Measurements from ENCODE around the gene TOMM22. TPM values are rescaled to one million over a fixed set of nuclear protein-coding genes. Genes with fewer than 3 reads are reported as not detected.

The TOMM22 gene
- total and polyA plus RNA-seq, 4 donors: 25.6 to 57.7 (median 29.2) TPM

GRCh38 chr22:38699143-38699542 lies 17.4 kb downstream of the TOMM22 start:
- H3K4me1 ChIP-seq (ENCODE audit: control insufficient read depth in 5 of 5, insufficient read depth in 5 of 5, low read length in 5 of 5): peaks cover 12 to 45% (median 23%) of the 10 kb centered on the region in 5 donors
- peak overlapping the region; percentile 91 to 92 for H3K9ac ChIP-seq (ENCODE audit: insufficient read depth in 1 of 2, low read length in 2 of 2)
- no peak for DNase-seq
- peaks cover 0 to 5% (median 2%) of the 10 kb centered on the region in 4 donors for H3K36me3 ChIP-seq (ENCODE audit: control insufficient read depth in 4 of 4, insufficient read depth in 4 of 4, low read length in 4 of 4)
- peak overlapping the region; percentile 51 for H3K4me3 ChIP-seq
- ATAC-seq (ENCODE audit: insufficient read depth, low FRiP score): no peak
- peak overlapping the region; percentile 62 to 97 for H3K27ac ChIP-seq (ENCODE audit: low read depth in 1 of 2, low read length in 1 of 2)
- 49 to 75% methylated on average over 5 of the region's 5 CpGs for WGBS, 2 donors
- no peaks in the 10 kb centered on the region for H3K9me3 ChIP-seq (ENCODE audit: control insufficient read depth in 4 of 4, insufficient read depth in 3 of 4, low read length in 3 of 4)
- H3K27me3 ChIP-seq (ENCODE audit: control insufficient read depth in 3 of 3, insufficient read depth in 3 of 3, low read length in 2 of 3): no peaks in the 10 kb centered on the region
- TF ChIP-seq CTCF (IDR thresholded peaks at IDR 0.05; ENCODE audit: control extremely low read depth, extremely low read depth): no peak

- ATAC-seq (ENCODE audit: insufficient read depth, low FRiP score): no peak
- peaks cover 0 to 5% (median 2%) of the 10 kb centered on the region in 4 donors for H3K36me3 ChIP-seq (ENCODE audit: control insufficient read depth in 4 of 4, insufficient read depth in 4 of 4, low read length in 4 of 4)
- no peak for TF ChIP-seq CTCF (IDR thresholded peaks at IDR 0.05; ENCODE audit: control extremely low read depth, extremely low read depth)
- peaks cover 12 to 49% (median 23%) of the 10 kb centered on the region in 5 donors for H3K4me1 ChIP-seq (ENCODE audit: control insufficient read depth in 5 of 5, insufficient read depth in 5 of 5, low read length in 5 of 5)
- H3K27me3 ChIP-seq (ENCODE audit: control insufficient read depth in 3 of 3, insufficient read depth in 3 of 3, low read length in 2 of 3): no peaks in the 10 kb centered on the region
- peak overlapping the region; percentile 51 for H3K4me3 ChIP-seq
- DNase-seq: peak in 2 of 3 donors; percentile 36 to 44
- no peaks in the 10 kb centered on the region for H3K9me3 ChIP-seq (ENCODE audit: control insufficient read depth in 4 of 4, insufficient read depth in 3 of 4, low read length in 3 of 4)
- H3K27ac ChIP-seq (ENCODE audit: low read depth in 1 of 2, low read length in 1 of 2): peak overlapping the region; percentile 68 to 97
- WGBS, 2 donors: 25 to 37% methylated on average over 6 of the region's 6 CpGs
- peak overlapping the region; percentile 91 to 92 for H3K9ac ChIP-seq (ENCODE audit: insufficient read depth in 1 of 2, low read length in 2 of 2)
Measured at GRCh38 chr22:38699784-38700183, 18.0 kb downstream of the TOMM22 start.

- H3K27ac ChIP-seq (ENCODE audit: low read depth in 1 of 2, low read length in 1 of 2): peak overlapping the region; percentile 97 to 98
- peak overlapping the region; percentile 79 for H3K4me3 ChIP-seq
- 0 to 1% methylated on average over 40 to 57 of the region's 57 CpGs for WGBS, 2 donors
- ATAC-seq (ENCODE audit: insufficient read depth, low FRiP score) (peak; percentile 38), DNase-seq (peak in 1 of 3 donors; percentile 76)
- peaks cover 12 to 53% (median 23%) of the 10 kb centered on the region in 5 donors for H3K4me1 ChIP-seq (ENCODE audit: control insufficient read depth in 5 of 5, insufficient read depth in 5 of 5, low read length in 5 of 5)
- H3K9ac ChIP-seq (ENCODE audit: insufficient read depth in 1 of 2, low read length in 2 of 2): peak overlapping the region; percentile 91 to 92
- H3K36me3 ChIP-seq (ENCODE audit: control insufficient read depth in 4 of 4, insufficient read depth in 4 of 4, low read length in 4 of 4): peaks cover 0 to 5% (median 0%) of the 10 kb centered on the region in 4 donors
- no peaks in the 10 kb centered on the region for H3K27me3 ChIP-seq (ENCODE audit: control insufficient read depth in 3 of 3, insufficient read depth in 3 of 3, low read length in 2 of 3)
- H3K9me3 ChIP-seq (ENCODE audit: control insufficient read depth in 4 of 4, insufficient read depth in 3 of 4, low read length in 3 of 4): no peaks in the 10 kb centered on the region
- no peak for TF ChIP-seq CTCF (IDR thresholded peaks at IDR 0.05; ENCODE audit: control extremely low read depth, extremely low read depth)
Measured at GRCh38 chr22:38700270-38700788, 18.6 kb downstream of the TOMM22 start.
